C4-2B (cell line): ENCODE measurements around the gene FBXL14.

ENCODE experiments used
- CTCF ChIP-seq: fragments of 450-650 bp; conservative IDR thresholded peaks from 2 replicates; pipeline ENCODE4 v1.5.1; 2017; ENCODE audit warnings: mild to moderate bottlenecking
- ZFX ChIP-seq: fragments of 450-650 bp; IDR thresholded peaks from 2 replicates; pipeline ENCODE4 v1.6.1; 2017

GRCh38 chr12:1622406-1622805, 28.0 kb upstream of the FBXL14 start:
- TF ChIP-seq CTCF: no peak
- TF ChIP-seq ZFX: no peak
